BLaER1 (cell line): ENCODE results near the gene FBXL12.
"Not testable (repeated sequence)": the region's sequence is repeated elsewhere in the genome, so short reads cannot be mapped to it uniquely, and the experiment has no call there.

ENCODE experiments used
- H3K27ac ChIP-seq: shearing (Covaris generic); formaldehyde crosslinking; 2 replicates; pipeline ENCODE4 v1.8.1; 2022
- H3K27me3 ChIP-seq: shearing (Covaris generic); formaldehyde crosslinking; 2 replicates; pipeline ENCODE4 v1.8.1; 2022
- H3K36me3 ChIP-seq: shearing (Covaris generic); formaldehyde crosslinking; 2 replicates; pipeline ENCODE4 v1.8.1; 2022
- H3K4me1 ChIP-seq: shearing (Covaris generic); formaldehyde crosslinking; 2 replicates; pipeline ENCODE4 v1.8.1; 2022
- H3K4me2 ChIP-seq: shearing (Covaris generic); formaldehyde crosslinking; 2 replicates; pipeline ENCODE4 v1.8.1; 2022
- H3K4me3 ChIP-seq: shearing (Covaris generic); formaldehyde crosslinking; 2 replicates; pipeline ENCODE4 v1.8.1; 2022
- H3K9ac ChIP-seq: shearing (Covaris generic); formaldehyde crosslinking; 2 replicates; pipeline ENCODE4 v1.8.1; 2022
- H3K9me3 ChIP-seq: shearing (Covaris generic); formaldehyde crosslinking; 2 replicates; pipeline ENCODE4 v1.8.1; 2022
- H4K20me1 ChIP-seq: shearing (Covaris generic); formaldehyde crosslinking; 2 replicates; pipeline ENCODE4 v1.8.1; 2022
- Cebpa-rat ChIP-seq: shearing (Covaris generic); IDR thresholded peaks from 2 replicates; pipeline ENCODE4 v1.8.1; 2022

Gene FBXL12

GRCh38 chr19:9796113-9796773, 22.6 kb downstream of the FBXL12 start:
- Histone ChIP-seq H3K4me2 (no peak overlapping the region), H3K27ac (no peak overlapping the region), H3K4me3 (no peak overlapping the region), H4K20me1 (no peaks in the 10 kb centered on the region), H3K4me1 (peaks cover 9% of the 10 kb centered on the region), H3K27me3 (no peaks in the 10 kb centered on the region), H3K36me3 (no peaks in the 10 kb centered on the region), H3K9ac (no peak overlapping the region), H3K9me3 (no peaks in the 10 kb centered on the region)
- TF ChIP-seq Cebpa-rat, result no peak

GRCh38 chr19:9793071-9793591, 25.7 kb downstream of the FBXL12 start:
- Histone ChIP-seq H3K9me3 (no peaks in the 10 kb centered on the region), H3K4me1 (peaks cover 15% of the 10 kb centered on the region), H3K27me3 (no peaks in the 10 kb centered on the region), H4K20me1 (no peaks in the 10 kb centered on the region), H3K9ac (peak overlapping the region; percentile 83), H3K36me3 (no peaks in the 10 kb centered on the region), H3K4me3 (peak overlapping the region; percentile 77), H3K27ac (peak overlapping the region; percentile 83), H3K4me2 (peak overlapping the region; percentile 78)
- no peak for TF ChIP-seq Cebpa-rat

GRCh38 chr19:9792206-9793070, 26.4 kb downstream of the FBXL12 start:
- Histone ChIP-seq H3K36me3 (no peaks in the 10 kb centered on the region), H3K4me3 (peak overlapping the region; percentile 77), H4K20me1 (no peaks in the 10 kb centered on the region), H3K4me2 (peak overlapping the region; percentile 78), H3K9me3 (no peaks in the 10 kb centered on the region), H3K9ac (peak overlapping the region; percentile 83), H3K27me3 (no peaks in the 10 kb centered on the region), H3K27ac (peak overlapping the region; percentile 83), H3K4me1 (peaks cover 15% of the 10 kb centered on the region)
- no peak for TF ChIP-seq Cebpa-rat

- Histone ChIP-seq H3K27me3 (no peaks in the 10 kb centered on the region), H3K36me3 (no peaks in the 10 kb centered on the region), H3K4me2 (peak overlapping the region; percentile 72), H3K9me3 (no peaks in the 10 kb centered on the region), H3K4me3 (peak overlapping the region; percentile 77), H3K9ac (0 out of 2 replicates have a peak overlapping the region, but pooled peaks have one; percentile 50), H4K20me1 (no peaks in the 10 kb centered on the region), H3K27ac (no peak overlapping the region), H3K4me1 (peaks cover 18% of the 10 kb centered on the region)
- TF ChIP-seq Cebpa-rat, result no peak
Observed at GRCh38 chr19:9791552-9792205, 27.2 kb downstream of the FBXL12 start.

GRCh38 chr19:9791073-9791367, 27.9 kb downstream of the FBXL12 start:
- not testable (repeated sequence) for H3K27ac ChIP-seq, H3K9me3 ChIP-seq, H4K20me1 ChIP-seq, H3K36me3 ChIP-seq, H3K27me3 ChIP-seq
- H3K9ac ChIP-seq, result 0 out of 2 replicates have a peak overlapping the region, but pooled peaks have one; percentile 6
- H3K4me1 ChIP-seq, result peaks cover 22% of the 10 kb centered on the region
- peak overlapping the region; percentile 66 for H3K4me3 ChIP-seq
- peak overlapping the region; percentile 72 for H3K4me2 ChIP-seq

- H3K4me3 ChIP-seq, H3K36me3 ChIP-seq, H3K9me3 ChIP-seq, H3K4me2 ChIP-seq, H3K27me3 ChIP-seq, H3K27ac ChIP-seq, H4K20me1 ChIP-seq, H3K9ac ChIP-seq: not testable (repeated sequence)
- peaks cover 26% of the 10 kb centered on the region for H3K4me1 ChIP-seq
Observed at GRCh38 chr19:9789579-9789978, 29.3 kb downstream of the FBXL12 start.

- H3K9ac ChIP-seq, result no peak overlapping the region
Observed at GRCh38 chr19:9789066-9789465, 29.8 kb downstream of the FBXL12 start.

GRCh38 chr19:9788604-9789003, 30.3 kb downstream of the FBXL12 start:
- not testable (repeated sequence) for H3K9ac ChIP-seq, H3K27ac ChIP-seq, H3K9me3 ChIP-seq, H3K36me3 ChIP-seq, H3K27me3 ChIP-seq, H3K4me2 ChIP-seq, H3K4me3 ChIP-seq, H4K20me1 ChIP-seq
- peaks cover 31% of the 10 kb centered on the region for H3K4me1 ChIP-seq

More at GRCh38 chr19:9789066-9789465, 29.8 kb downstream of the FBXL12 start:
- no peaks in the 10 kb centered on the region for H3K9me3 ChIP-seq
- H3K27ac ChIP-seq, result no peak overlapping the region
- H3K27me3 ChIP-seq, result no peaks in the 10 kb centered on the region
- no peak for TF ChIP-seq Cebpa-rat
- no peaks in the 10 kb centered on the region for H4K20me1 ChIP-seq
- H3K4me3 ChIP-seq, result no peak overlapping the region
- H3K4me1 ChIP-seq, result peaks cover 31% of the 10 kb centered on the region
- H3K4me2 ChIP-seq, result no peak overlapping the region
- H3K36me3 ChIP-seq, result no peaks in the 10 kb centered on the region

- Histone ChIP-seq H3K4me2 (peak overlapping the region; percentile 70), H3K9ac (no peak overlapping the region; the same call in 1 of the 2 replicates), H3K36me3 (no peaks in the 10 kb centered on the region), H3K27me3 (no peaks in the 10 kb centered on the region), H4K20me1 (no peaks in the 10 kb centered on the region), H3K9me3 (no peaks in the 10 kb centered on the region), H3K4me1 (peaks cover 26% of the 10 kb centered on the region), H3K4me3 (0 out of 2 replicates have a peak overlapping the region, but pooled peaks have one; percentile 77), H3K27ac (no peak overlapping the region)
- no peak for TF ChIP-seq Cebpa-rat
Observed at GRCh38 chr19:9786819-9787218, 32.1 kb downstream of the FBXL12 start.

GRCh38 chr19:9786342-9786741, 32.5 kb downstream of the FBXL12 start:
- Histone ChIP-seq H3K4me1 (peaks cover 25% of the 10 kb centered on the region), H3K27ac (peak overlapping the region; percentile 83), H3K4me3 (peak overlapping the region; percentile 77), H3K9ac (peak overlapping the region; percentile 80), H3K36me3 (no peaks in the 10 kb centered on the region), H3K27me3 (no peaks in the 10 kb centered on the region), H3K9me3 (no peaks in the 10 kb centered on the region), H3K4me2 (peak overlapping the region; percentile 70), H4K20me1 (no peaks in the 10 kb centered on the region)
- no peak for TF ChIP-seq Cebpa-rat
